Measurements from ENCODE around the gene C6orf163. TPM values are rescaled to one million over a fixed set of nuclear protein-coding genes. Genes with fewer than 3 reads are reported as not detected.

Gene C6orf163
- total RNA-seq, 1 donor from 2014 or later: 2.0 TPM

GRCh38 chr6:87366072-87366827 lies 21.6 kb downstream of the C6orf163 start:
- H3K9me3 ChIP-seq: no peaks in the 10 kb centered on the region
- no peak overlapping the region for H3K4me3 ChIP-seq
- no peak for DNase-seq (ENCODE audit: extremely low spot score in 2 of 2)
- H3K27ac ChIP-seq: no peak overlapping the region
- no peaks in the 10 kb centered on the region for H3K36me3 ChIP-seq
- no peaks in the 10 kb centered on the region for H3K4me1 ChIP-seq
- no peaks in the 10 kb centered on the region for H3K27me3 ChIP-seq
- intact Hi-C loops (cut with DNase I): no loop called here
- TF ChIP-seq CTCF (IDR thresholded peaks at IDR 0.05) (no peak), POLR2AphosphoS5 (IDR thresholded peaks at IDR 0.05; ENCODE audit: insufficient read depth in 1 of 2, low read depth in 1 of 2) (no peak), POLR2A (IDR thresholded peaks at IDR 0.05) (no peak)

DNA sequence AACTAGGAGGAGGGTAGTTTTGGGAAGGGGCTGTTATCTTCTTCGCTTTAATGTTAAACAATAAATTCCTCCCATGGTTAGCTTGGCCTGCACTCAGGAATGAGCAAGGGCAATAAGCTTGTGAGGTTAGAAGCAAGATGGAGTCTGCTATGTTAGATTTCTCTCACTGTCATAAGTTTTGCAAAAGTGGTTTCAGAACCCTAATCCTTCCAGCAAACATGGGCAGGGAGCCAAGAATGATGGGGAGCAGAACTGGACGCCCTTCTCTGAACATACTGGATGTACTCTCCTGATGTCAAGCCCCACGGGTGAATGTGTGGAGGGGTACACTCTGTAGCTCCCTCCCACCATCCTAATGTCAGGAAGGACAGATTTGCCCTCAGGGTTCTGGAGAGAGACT lies 22.3 kb downstream of the C6orf163 start:
- no peaks in the 10 kb centered on the region for H3K27me3 ChIP-seq
- TF ChIP-seq POLR2AphosphoS5 (IDR thresholded peaks at IDR 0.05; ENCODE audit: insufficient read depth in 1 of 2, low read depth in 1 of 2) (no peak), CTCF (IDR thresholded peaks at IDR 0.05) (no peak), POLR2A (IDR thresholded peaks at IDR 0.05) (no peak)
- DNase-seq (ENCODE audit: extremely low spot score in 2 of 2): no peak
- no peak overlapping the region for H3K4me3 ChIP-seq
- no peaks in the 10 kb centered on the region for H3K36me3 ChIP-seq
- H3K27ac ChIP-seq: no peak overlapping the region
- no peaks in the 10 kb centered on the region for H3K9me3 ChIP-seq
- no peaks in the 10 kb centered on the region for H3K4me1 ChIP-seq
- intact Hi-C loops (cut with DNase I): no loop called here

- Histone ChIP-seq H3K9me3 (no peaks in the 10 kb centered on the region), H3K4me3 (no peak overlapping the region), H3K27me3 (no peaks in the 10 kb centered on the region), H3K36me3 (no peaks in the 10 kb centered on the region), H3K4me1 (no peaks in the 10 kb centered on the region), H3K27ac (no peak overlapping the region)
- TF ChIP-seq POLR2A (IDR thresholded peaks at IDR 0.05) (no peak), POLR2AphosphoS5 (IDR thresholded peaks at IDR 0.05; ENCODE audit: insufficient read depth in 1 of 2, low read depth in 1 of 2) (no peak), CTCF (IDR thresholded peaks at IDR 0.05) (no peak)
- intact Hi-C loops (cut with DNase I): no loop called here
- DNase-seq (ENCODE audit: extremely low spot score in 2 of 2): no peak
Observed at GRCh38 chr6:87373377-87373776, 28.8 kb downstream of the C6orf163 start.

DNA sequence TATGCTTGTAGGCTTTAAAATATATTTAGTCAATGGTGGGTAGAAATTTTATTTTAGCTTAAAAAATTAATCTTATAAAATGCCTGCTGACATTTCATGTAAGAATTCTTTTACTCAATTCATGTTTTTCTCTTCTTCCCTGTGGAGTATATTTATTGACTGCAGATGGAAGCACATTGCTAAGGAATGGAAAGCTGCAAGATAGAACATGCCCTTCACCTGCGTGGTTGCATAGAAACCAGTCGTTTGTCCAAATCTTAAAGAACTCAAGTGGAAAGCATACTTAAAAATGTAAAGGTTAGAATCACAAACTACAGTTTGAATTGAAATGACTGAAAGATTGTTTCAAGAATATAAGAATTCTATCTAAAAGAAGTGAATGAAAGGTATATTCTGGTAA lies 30.7 kb downstream of the C6orf163 start:
- no peak for TF ChIP-seq CTCF (IDR thresholded peaks at IDR 0.05)
- no peak for TF ChIP-seq POLR2A (IDR thresholded peaks at IDR 0.05)
- TF ChIP-seq POLR2AphosphoS5 (IDR thresholded peaks at IDR 0.05; ENCODE audit: insufficient read depth in 1 of 2, low read depth in 1 of 2): no peak
- H3K4me3 ChIP-seq: no peak overlapping the region
- intact Hi-C loops (cut with DNase I): no loop called here

DNA sequence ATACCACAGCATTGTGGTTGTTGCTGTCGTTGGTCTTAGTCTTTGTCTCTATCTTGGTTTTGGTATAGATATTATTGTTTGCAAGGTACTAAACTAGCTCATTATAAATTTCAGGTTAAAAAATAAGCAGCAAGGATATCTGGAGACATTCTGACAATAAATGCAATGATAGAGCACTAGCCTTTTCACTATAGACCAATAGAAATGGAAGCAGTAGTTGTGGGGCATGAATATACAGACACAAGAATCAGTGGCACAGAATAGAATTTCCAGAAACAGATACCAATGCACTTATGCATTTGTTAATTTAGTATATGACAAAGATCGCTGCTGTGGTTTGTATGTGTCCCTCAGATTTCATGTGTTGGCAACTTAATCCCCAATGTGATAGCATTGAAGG lies 32.0 kb downstream of the C6orf163 start:
- Histone ChIP-seq H3K4me1 (no peaks in the 10 kb centered on the region), H3K36me3 (no peaks in the 10 kb centered on the region), H3K27ac (no peak overlapping the region), H3K9me3 (no peaks in the 10 kb centered on the region), H3K4me3 (no peak overlapping the region), H3K27me3 (no peaks in the 10 kb centered on the region)
- DNase-seq (ENCODE audit: extremely low spot score in 2 of 2): no peak
- TF ChIP-seq POLR2AphosphoS5 (IDR thresholded peaks at IDR 0.05; ENCODE audit: insufficient read depth in 1 of 2, low read depth in 1 of 2) (no peak), CTCF (IDR thresholded peaks at IDR 0.05) (no peak), POLR2A (IDR thresholded peaks at IDR 0.05) (no peak)
- intact Hi-C loops (cut with DNase I): no loop called here

More for the DNA sequence above, 30.7 kb downstream of the C6orf163 start:
- H3K27ac ChIP-seq: no peak overlapping the region
- H3K36me3 ChIP-seq: no peaks in the 10 kb centered on the region
- DNase-seq (ENCODE audit: extremely low spot score in 2 of 2): no peak
- no peaks in the 10 kb centered on the region for H3K4me1 ChIP-seq
- no peaks in the 10 kb centered on the region for H3K27me3 ChIP-seq
- H3K9me3 ChIP-seq: no peaks in the 10 kb centered on the region
